ENCODE data around the gene SHISA4. TPM values are rescaled to one million over a fixed set of nuclear protein-coding genes. Genes with fewer than 3 reads are reported as not detected.

The SHISA4 gene
- total RNA-seq, 1 donor from 2014 or later: 8.6 TPM

DNA sequence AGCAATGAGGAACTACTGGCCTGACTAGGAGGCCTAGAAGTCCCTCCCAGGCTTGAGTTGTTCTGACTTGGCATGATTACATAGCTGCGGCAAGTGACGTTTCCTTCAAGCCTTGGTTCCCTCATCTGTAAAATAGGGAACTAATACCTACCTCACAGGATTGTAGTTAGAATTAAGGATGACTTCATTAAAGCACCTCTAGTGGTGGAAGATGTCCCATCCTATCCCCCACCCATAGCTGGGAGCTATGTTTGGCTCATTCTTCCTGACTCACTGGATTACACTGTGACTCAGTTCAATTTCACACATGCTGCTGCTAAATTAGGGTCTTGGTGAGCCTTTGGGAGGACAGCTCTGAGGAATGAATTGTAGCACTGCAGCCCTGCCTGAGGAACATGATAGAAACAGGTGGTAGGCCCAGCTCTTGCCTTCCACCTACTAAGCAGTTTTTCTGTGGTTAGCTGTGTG is 6.0 kb upstream of the SHISA4 start:
- DNase-seq: no peak
- H3K27ac ChIP-seq: no peak overlapping the region

DNA sequence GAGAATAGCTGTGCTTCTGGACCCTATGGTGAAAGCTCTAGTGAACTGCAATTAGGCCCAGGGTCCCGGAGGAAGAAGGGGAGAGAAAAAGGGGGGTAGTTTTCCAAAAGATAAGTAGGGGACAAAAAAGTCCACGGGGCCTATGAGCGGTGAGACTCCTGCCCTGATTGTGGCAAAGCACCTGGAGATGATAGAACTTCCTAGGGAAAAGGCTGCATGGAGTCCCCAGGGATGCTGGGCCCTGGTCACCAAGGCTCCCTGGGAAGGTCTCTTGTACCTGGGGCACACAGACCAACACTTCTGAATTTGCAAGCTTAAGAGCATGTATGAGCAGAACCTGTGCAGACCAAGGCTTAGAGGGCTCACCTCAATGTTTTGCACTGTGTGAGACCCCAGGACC is 5.4 kb upstream of the SHISA4 start:
- Histone ChIP-seq H3K27ac (no peak overlapping the region), H3K9me3 (no peaks in the 10 kb centered on the region), H3K36me3 (no peaks in the 10 kb centered on the region), H3K4me3 (no peak overlapping the region), H3K4me1 (peaks cover 17% of the 10 kb centered on the region), H3K27me3 (no peaks in the 10 kb centered on the region)
- ATAC-seq (no peak), DNase-seq (no peak)
- intact Hi-C loops (cut with DNase I): no loop called here
- TF ChIP-seq, protein P1, sequence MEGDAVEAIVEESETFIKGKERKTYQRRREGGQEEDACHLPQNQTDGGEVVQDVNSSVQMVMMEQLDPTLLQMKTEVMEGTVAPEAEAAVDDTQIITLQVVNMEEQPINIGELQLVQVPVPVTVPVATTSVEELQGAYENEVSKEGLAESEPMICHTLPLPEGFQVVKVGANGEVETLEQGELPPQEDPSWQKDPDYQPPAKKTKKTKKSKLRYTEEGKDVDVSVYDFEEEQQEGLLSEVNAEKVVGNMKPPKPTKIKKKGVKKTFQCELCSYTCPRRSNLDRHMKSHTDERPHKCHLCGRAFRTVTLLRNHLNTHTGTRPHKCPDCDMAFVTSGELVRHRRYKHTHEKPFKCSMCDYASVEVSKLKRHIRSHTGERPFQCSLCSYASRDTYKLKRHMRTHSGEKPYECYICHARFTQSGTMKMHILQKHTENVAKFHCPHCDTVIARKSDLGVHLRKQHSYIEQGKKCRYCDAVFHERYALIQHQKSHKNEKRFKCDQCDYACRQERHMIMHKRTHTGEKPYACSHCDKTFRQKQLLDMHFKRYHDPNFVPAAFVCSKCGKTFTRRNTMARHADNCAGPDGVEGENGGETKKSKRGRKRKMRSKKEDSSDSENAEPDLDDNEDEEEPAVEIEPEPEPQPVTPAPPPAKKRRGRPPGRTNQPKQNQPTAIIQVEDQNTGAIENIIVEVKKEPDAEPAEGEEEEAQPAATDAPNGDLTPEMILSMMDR (IDR thresholded peaks at IDR 0.05): no peak

More for the DNA sequence above, 6.0 kb upstream of the SHISA4 start:
- peak; percentile 66 for ATAC-seq
- no peak overlapping the region for H3K4me3 ChIP-seq
- no peaks in the 10 kb centered on the region for H3K27me3 ChIP-seq
- H3K9me3 ChIP-seq: no peaks in the 10 kb centered on the region
- TF ChIP-seq, protein P1 (IDR thresholded peaks at IDR 0.05): no peak
- peaks cover 17% of the 10 kb centered on the region for H3K4me1 ChIP-seq
- no peaks in the 10 kb centered on the region for H3K36me3 ChIP-seq
- intact Hi-C loops (cut with DNase I): no loop called here

DNA sequence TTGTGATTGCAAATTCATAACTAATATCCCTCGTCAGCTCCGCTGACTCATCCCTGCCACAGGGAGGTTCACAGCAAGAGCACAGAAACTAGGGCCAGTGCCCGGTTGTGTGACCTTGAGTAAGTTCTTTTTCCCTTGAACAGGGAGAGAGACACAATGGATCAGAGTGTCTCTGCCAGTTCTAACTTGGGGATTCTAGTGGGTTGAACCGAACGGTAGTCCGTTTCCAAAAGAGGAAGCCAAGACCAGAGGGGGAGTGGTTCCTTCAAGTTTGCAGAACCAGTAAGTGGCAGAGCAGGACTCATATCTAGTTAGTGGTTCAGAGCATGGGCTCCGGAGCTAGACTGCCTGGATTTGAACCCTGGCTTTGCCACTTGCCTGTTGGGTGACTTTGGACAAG is 4.9 kb upstream of the SHISA4 start:
- H3K36me3 ChIP-seq: no peaks in the 10 kb centered on the region
- DNase-seq (no peak), ATAC-seq (peak; percentile 31)
- H3K27ac ChIP-seq: no peak overlapping the region
- no peaks in the 10 kb centered on the region for H3K9me3 ChIP-seq
- intact Hi-C loops (cut with DNase I): no loop called here
- no peaks in the 10 kb centered on the region for H3K27me3 ChIP-seq
- H3K4me3 ChIP-seq: no peak overlapping the region
- peaks cover 19% of the 10 kb centered on the region for H3K4me1 ChIP-seq
- TF ChIP-seq, protein P1 (IDR thresholded peaks at IDR 0.05): no peak

DNA sequence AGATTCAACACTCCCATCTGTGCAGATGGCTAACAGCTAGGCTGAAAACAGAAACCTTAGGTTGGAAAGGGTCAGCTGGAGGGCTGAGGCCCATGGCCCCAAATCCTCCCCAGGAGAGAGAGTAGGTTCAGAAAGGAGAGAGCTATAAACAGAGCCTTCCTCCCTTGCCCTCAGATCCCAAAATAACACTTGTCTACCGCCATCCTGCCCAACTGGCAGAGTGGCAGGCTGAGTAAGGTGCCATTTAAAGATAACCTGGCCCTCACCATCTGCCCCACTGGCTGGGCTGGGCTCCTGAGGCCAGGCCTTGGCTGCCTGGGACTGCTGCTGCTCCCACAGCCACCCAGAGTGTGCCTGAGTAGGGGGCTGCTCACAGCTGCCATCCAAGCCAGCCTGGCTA is 4.3 kb upstream of the SHISA4 start:
- no peak overlapping the region for H3K27ac ChIP-seq
- intact Hi-C loops (cut with DNase I): no loop called here
- no peak overlapping the region for H3K4me3 ChIP-seq
- no peaks in the 10 kb centered on the region for H3K9me3 ChIP-seq
- ATAC-seq: no peak
- TF ChIP-seq, protein P1 (IDR thresholded peaks at IDR 0.05): no peak
- H3K36me3 ChIP-seq: no peaks in the 10 kb centered on the region
- no peak for DNase-seq
- peaks cover 2% of the 10 kb centered on the region for H3K27me3 ChIP-seq
- peaks cover 24% of the 10 kb centered on the region for H3K4me1 ChIP-seq

DNA sequence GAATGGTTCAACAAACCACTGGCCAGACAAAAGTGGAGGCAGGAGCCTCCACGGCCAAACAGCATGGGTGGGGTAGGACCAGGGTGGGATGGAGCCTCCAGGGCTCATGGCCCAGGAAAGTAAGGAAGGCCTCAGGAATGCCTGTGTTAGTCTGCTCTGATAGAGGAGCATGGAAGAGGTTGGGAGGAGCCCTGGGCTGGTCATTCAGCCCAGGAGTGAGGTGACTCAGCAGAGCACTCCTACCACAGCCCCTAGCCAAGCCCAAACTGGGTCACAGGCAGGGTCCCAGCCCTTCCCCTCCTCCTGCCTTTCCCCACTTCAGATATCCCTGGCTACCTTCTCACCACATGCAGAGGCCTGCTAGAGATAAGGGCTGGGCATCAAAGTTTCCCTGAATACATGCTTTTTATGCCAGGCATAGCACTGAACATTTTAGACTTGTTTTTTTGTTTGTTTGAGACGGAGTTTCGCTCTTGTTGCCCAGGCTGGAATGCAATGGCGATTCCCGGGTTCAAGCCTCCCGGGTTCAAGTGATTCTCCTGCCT is 3.1 kb upstream of the SHISA4 start:
- Histone ChIP-seq H3K27me3 (peaks cover 5% of the 10 kb centered on the region), H3K4me1 (peaks cover 26% of the 10 kb centered on the region), H3K9me3 (no peaks in the 10 kb centered on the region), H3K27ac (no peak overlapping the region), H3K36me3 (no peaks in the 10 kb centered on the region), H3K4me3 (no peak overlapping the region)
- TF ChIP-seq, protein P1 (IDR thresholded peaks at IDR 0.05): no peak
- intact Hi-C loops (cut with DNase I): no loop called here
- DNase-seq (no peak), ATAC-seq (peak; percentile 5)
